GM18507 (cell line): ENCODE measurements around the gene MYO1B.

Experiments used
- DNase-seq: peaks from one replicate; pipeline ENCODE4 v3.0.0; 2011; ENCODE audit warnings: low read depth; ENCODE audit not compliant: insufficient read length; ENCODE audit errors: extremely low spot score
- FAIRE-seq: peaks from 2 replicates; lab custom pipeline; 2011; peaks lifted over from hg19 to GRCh38; lab: Jason Lieb, UNC

MYO1B gene

GRCh38 chr2:191289049-191289448 is 43.8 kb downstream of the MYO1B start:
- DNase-seq = no peak
- FAIRE-seq = no peak

DNA sequence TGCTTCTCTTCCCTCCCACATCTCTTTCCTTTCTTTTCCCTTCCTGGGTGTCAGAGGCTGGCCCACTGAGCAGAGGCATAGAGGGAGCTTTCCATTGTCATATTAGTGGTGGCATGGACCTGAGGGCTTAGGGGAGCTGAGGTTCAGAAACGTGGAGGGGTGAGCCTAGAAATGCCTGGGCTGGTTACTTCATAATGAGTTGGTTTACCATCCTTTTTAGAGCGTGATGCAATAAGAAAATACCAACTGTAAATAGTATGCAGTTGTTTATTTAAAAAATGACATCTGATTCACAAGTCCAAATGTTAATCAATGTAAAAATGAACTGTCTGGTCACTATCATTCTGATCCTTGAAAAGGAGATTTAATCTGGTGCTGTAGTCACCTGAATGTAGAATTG is 46.3 kb downstream of the MYO1B start:
- no peak for FAIRE-seq
- no peak for DNase-seq

GRCh38 chr2:191292869-191293268 is 47.7 kb downstream of the MYO1B start:
- FAIRE-seq = no peak
- no peak for DNase-seq

DNA sequence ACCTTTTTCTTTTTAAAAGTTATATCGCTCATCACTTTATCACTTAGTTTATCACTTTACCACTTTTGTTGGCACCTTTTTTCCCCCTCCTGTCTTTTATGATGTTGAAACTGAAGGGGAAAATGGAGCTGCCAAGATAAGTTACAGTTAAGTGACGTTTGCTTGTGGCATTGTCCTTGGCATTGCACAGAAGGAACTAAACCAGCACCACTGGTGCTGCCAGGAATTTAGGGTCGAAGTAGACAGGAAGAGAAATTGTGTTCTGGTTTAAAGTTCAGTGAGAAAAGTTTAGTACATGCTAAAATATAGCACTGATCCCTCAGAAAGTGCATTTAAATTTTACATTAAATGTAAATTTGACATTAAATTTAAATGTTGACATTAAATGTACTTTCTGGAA is 49.9 kb downstream of the MYO1B start:
- no peak for DNase-seq
- no peak for FAIRE-seq

DNA sequence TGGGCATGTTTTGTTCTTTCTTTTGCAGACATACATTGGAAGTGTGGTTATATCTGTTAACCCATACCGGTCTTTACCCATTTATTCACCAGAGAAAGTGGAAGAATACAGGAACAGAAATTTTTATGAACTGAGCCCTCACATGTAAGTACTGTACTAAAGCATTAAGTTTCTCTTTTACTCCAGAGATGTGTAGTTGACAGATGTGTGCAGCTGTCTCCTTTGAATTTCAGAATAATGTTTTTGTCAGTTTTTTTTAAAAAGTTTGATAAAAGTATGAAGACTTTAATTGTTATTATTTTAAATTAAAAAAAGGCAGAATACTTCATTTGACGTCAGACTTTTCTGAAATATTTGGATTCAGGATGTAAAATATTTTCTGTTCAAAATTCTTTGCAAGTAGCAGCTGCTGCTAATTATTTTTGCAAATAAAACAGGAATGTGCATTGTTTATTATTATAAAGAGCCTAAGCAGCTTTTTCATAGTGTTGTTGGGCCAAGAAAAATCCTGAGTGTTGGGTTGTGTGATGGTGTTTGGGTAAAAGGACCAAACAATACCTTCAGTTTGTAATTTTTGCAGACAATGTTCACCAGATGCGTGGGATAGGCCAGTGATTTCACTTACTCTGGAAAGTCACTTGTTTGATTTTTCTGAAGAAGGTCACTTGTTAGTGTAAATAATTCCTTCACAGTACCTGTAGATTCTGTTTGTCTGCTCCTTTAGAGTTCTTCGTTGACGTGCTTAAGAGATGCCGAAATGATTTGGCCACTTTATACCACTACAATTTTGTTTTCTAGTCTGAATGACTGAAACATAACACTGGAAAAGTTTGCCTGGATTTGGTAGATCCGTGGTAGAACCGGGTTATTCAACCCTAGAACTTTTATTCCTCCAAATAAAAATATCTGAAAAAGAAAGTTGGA is 51.1 kb downstream of the MYO1B start:
- FAIRE-seq = no peak
- no peak for DNase-seq

DNA sequence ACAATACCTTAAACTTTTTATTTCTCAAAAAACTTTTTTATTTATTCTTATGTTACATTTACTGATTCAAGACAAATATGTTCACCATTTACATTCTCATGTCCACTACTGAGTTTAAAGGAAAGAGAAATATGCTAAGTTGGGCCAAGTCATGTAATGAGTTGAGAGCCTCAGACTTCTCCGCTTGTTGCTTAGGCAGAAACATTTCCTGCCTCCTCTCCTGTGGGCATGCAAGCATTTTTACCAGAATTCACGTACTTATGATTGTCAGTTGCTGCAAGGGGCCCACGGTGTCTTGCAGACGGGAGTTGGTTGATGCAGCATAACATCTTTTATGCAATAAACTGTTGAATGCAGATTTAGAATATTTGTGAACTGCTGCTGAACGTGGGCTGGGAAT is 51.8 kb downstream of the MYO1B start:
- FAIRE-seq = no peak
- DNase-seq = no peak

DNA sequence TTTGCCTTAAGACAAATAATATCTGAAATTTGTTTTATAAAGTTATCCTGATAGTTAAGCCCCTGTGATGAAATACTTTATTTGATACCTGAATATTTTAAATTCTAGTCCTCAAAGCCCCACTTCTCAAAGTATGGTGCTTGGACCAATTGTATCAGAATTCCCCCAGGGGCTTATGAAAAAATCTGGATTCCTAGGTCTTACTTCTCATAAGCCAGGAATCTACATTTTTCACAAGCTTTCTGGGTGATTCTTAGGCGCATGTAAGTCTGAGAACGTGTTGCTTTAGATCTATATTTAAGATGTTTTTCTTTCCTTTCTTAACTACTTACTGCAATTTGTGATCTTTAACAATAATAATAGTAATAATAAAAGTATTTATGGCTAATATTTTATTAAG is 53.1 kb downstream of the MYO1B start:
- FAIRE-seq = no peak
- DNase-seq = no peak

- FAIRE-seq (no peak), DNase-seq (no peak)
Measured at GRCh38 chr2:191299010-191299409, 53.8 kb downstream of the MYO1B start.

DNA sequence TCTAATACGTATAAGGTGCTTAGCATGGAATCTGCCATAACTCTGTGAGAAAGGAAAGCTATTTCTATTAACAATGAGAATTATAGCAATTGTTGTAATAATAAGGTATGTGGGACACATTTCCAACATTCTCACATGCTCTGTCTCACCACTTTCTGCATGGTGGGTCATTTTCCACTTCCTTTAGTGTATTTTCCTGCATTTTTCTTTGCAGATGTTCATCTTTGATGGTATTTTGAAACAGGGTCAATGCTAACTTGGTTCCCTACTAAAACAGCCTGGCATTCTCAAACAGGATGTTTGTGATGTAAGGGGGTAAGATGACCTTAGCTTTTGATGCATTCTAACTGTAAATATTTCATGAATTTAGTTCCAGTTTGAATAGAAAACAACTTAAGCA is 54.7 kb downstream of the MYO1B start:
- no peak for DNase-seq
- no peak for FAIRE-seq

GRCh38 chr2:191301971-191302370 is 56.8 kb downstream of the MYO1B start:
- FAIRE-seq = no peak
- no peak for DNase-seq

- FAIRE-seq (no peak), DNase-seq (peak; percentile 2)
Measured at GRCh38 chr2:191302459-191303139, 57.4 kb downstream of the MYO1B start.

- DNase-seq = no peak
- no peak for FAIRE-seq
Measured at GRCh38 chr2:191303140-191304005, 58.2 kb downstream of the MYO1B start.

DNA sequence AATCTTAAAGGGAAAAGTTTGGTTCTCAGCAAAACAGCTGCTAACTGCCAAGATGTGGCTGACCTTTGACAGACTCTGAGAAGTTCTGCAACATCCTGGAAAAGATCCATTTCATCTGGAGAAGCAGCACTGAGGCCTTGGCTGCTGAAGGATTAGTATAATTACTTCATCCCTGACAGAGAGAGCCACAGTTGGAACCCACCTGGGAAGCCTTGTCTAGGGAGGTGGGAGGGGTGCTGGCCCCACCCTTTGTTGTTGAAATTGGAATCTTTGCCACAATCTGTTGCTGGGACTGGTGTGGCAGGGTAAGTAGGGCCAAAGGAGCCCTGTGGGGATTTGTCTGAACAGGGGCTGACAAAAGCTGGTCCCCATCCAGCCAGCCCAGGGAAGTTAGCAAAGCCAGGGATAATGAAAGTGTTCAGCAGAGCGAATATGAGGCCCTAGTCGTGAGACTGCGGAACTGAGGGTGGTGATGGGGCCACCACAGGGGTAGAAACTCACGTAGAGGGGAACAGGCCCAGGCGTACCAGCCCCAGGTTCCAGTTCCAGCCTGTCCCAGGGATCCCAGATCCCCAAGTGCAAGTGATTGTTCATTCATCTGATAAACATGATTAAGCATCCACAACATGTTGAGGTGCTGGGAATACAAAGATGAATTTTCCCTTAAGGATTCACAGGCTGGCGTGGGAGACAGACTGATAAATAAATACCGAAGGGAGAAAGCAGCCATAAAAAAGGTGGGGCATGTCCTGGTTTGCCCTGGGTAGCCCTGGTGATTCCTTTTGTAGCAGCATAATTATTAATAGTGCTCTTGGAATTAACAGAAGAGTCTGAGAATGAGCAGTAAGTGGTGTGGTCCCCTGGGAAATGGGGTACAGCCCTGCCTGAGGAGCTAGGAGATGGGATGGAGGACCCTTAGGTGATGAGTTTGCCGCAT is 60.0 kb downstream of the MYO1B start:
- DNase-seq (no peak), FAIRE-seq (no peak)

GRCh38 chr2:191308026-191308425 is 62.8 kb downstream of the MYO1B start:
- no peak for DNase-seq
- FAIRE-seq = no peak

DNA sequence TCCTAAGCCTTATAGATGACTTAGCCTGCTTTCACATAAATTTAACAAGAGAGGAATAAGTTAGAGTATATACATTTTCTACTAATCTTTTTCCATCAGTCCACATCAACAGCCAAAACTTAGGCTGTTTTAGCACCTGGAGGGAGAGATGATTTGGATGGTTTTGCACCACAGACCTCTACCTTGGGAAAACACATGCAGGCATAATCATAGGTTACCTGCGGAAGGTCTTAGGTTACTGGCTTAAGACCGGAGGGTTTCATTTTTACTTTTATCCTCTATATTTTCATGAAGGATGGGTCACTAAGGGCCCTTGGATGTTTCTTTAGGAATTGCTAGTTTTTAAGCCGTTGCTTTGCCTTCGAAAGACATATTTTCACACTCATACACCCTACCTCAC is 66.0 kb downstream of the MYO1B start:
- DNase-seq = no peak
- no peak for FAIRE-seq

- no peak for DNase-seq
- FAIRE-seq = no peak
Measured at GRCh38 chr2:191311627-191312026, 66.4 kb downstream of the MYO1B start.

DNA sequence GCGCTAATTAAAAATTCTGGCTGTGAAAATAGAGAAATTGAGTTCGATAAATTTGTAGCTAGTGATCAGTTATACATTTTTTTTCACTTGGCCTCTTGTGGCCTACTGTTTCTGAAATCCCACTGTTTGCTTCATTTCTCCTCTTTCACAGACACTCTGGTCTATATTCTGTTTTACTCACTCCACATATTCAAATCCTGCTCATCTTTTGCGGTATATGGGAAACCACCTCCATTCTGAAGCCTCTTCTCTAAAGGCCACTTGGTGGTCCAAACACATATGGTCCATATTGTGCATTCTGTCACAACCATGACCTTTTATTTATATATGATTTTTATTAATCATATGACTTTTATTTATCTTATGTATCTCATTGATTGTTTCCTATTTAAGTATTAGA is 67.0 kb downstream of the MYO1B start:
- FAIRE-seq = no peak
- DNase-seq = no peak

DNA sequence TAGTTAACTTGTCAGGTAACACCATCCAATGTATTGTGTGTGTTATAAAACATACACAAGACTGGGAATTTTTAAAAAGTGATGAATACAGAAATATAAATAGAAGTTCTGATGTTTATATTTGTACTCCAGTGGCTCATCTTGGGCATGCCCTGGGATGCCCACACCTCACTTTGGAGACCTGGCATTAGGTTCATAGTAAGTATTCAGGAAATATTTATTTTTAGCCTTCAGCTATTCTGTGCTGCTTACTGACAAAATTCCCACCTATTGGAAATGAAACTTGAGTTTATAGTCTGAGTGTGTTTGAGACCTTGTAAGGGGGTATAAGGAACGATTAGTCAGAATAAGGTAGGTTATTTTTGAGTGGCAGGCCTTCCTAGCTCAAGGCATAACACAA is 67.5 kb downstream of the MYO1B start:
- no peak for FAIRE-seq
- no peak for DNase-seq

GRCh38 chr2:191314697-191315364 is 69.6 kb downstream of the MYO1B start:
- FAIRE-seq (no peak), DNase-seq (no peak)
